AG04450 (cell line): ENCODE data around the gene MPHOSPH6. TPM values are rescaled to one million over a fixed set of nuclear protein-coding genes. Genes with fewer than 3 reads are reported as not detected.
A peak's percentile ranks its signal among the peaks of the same experiment; 100 is the strongest.
"Not testable (repeated sequence)": the region's sequence is repeated elsewhere in the genome, so short reads cannot be mapped to it uniquely, and the experiment has no call there.

ENCODE experiments used
- CTCF ChIA-PET: fragments of 300-600, 350-600 bp; formaldehyde crosslinking; extraction: SDS; loops from one replicate; lab custom pipeline; 2022; ENCODE audit warnings: antibody characterized with exemption, inconsistent platforms; lab: Charles Lee
- POLR2A ChIA-PET: fragments of 350-600 bp; formaldehyde crosslinking; extraction: SDS; loops from one replicate; lab custom pipeline; 2021; ENCODE audit warnings: antibody characterized with exemption, inconsistent platforms; lab: Yijun Ruan, JAX
- DNase-seq: peaks from one replicate; pipeline ENCODE4 v3.0.0-alpha.2; 2011; ENCODE audit warnings: low read depth, low spot score
- H3K27ac ChIP-seq: one replicate; pipeline ENCODE4 v1.5.1; 2012; ENCODE audit warnings: low read depth, low read length, control low read depth
- H3K27me3 ChIP-seq: one replicate; pipeline ENCODE4 v1.6.0; 2012; ENCODE audit warnings: low read length; ENCODE audit not compliant: control insufficient read depth, insufficient read depth
- H3K4me3 ChIP-seq: 2 replicates; pipeline ENCODE4 v1.5.1; 2011; ENCODE audit warnings: mild to moderate bottlenecking, low read depth, low read length, control low read depth
- H3K9me3 ChIP-seq: 2 replicates; pipeline ENCODE4 v1.5.1; 2012; ENCODE audit warnings: low read length; ENCODE audit not compliant: control insufficient read depth, insufficient read depth
- CTCF ChIP-seq: IDR thresholded peaks from 2 replicates; pipeline ENCODE4 v1.5.1; 2011; ENCODE audit warnings: low read depth, low read length, control low read depth, inconsistent platforms
- polyA minus RNA-seq: library from RNA; depleted of rRNA, polyadenylated mRNA; stranded (reverse); fragments of >200 nt; gene quantifications from 2 replicates; pipeline ENCODE4 v1.2.3, GENCODE V29; 2011; rRNA and poly(A)+ RNA removed
- polyA plus RNA-seq: library from polyadenylated mRNA; depleted of rRNA; stranded (reverse); fragments of >200 nt; gene quantifications from 2 replicates; pipeline ENCODE4 v1.2.3, GENCODE V29; 2011; rRNA removed

MPHOSPH6 gene
- polyA plus RNA-seq (22.3 and 36.7 TPM in 2 replicates), polyA minus RNA-seq (6.3 and 10.1 TPM in 2 replicates)

GRCh38 chr16:82169861-82170845, at the start of gene MPHOSPH6:
MPHOSPH6 (minus strand) TSS chr16:82170224; CDS start chr16:82170175, 49 bp downstream.
- peak within 1 kb of the TSS; percentile 81 for H3K4me3 ChIP-seq
- peaks cover 8% of the 10 kb centered on the region for H3K27me3 ChIP-seq
- H3K27ac ChIP-seq: peak within 1 kb of the TSS; percentile 83
- ChIA-PET CTCF (interaction anchor here (0.8 kb wide), 1 partner anchor 60 kb away, joined by 4 read pairs; no protein-coding TSS in a partner anchor), POLR2A (interaction anchor here (0.6 to 1.2 kb wide), 4 partner anchors 28 to 856 kb away, joined by 3 to 4 read pairs (median 3); partner anchors contain the start of gene GAN)
- peak; percentile 69 for DNase-seq
- no peak for TF ChIP-seq CTCF
- no peaks in the 10 kb centered on the region; the same call in 1 of the 2 replicates for H3K9me3 ChIP-seq

- Histone ChIP-seq H3K4me3 (no peak overlapping the region), H3K27me3 (peaks cover 6% of the 10 kb centered on the region), H3K27ac (no peak overlapping the region), H3K9me3 (no peaks in the 10 kb centered on the region)
- DNase-seq: no peak
- no peak for TF ChIP-seq CTCF
- CTCF ChIA-PET: interaction anchor here (1.7 kb wide), 1 partner anchor 11 kb away, joined by 6 read pairs; no protein-coding TSS in a partner anchor
- POLR2A ChIA-PET: no interaction called here
Observed at GRCh38 chr16:82219298-82219697, 49.3 kb upstream of the MPHOSPH6 start.

GRCh38 chr16:82209314-82209713, 39.3 kb upstream of the MPHOSPH6 start:
- POLR2A ChIA-PET, CTCF ChIA-PET, H3K27ac ChIP-seq: not testable (repeated sequence)

GRCh38 chr16:82203198-82203597, 33.2 kb upstream of the MPHOSPH6 start:
- TF ChIP-seq CTCF: no peak
- no peak for DNase-seq
- Histone ChIP-seq H3K27me3 (peaks cover 3% of the 10 kb centered on the region), H3K4me3 (no peak overlapping the region), H3K27ac (no peak overlapping the region), H3K9me3 (no peaks in the 10 kb centered on the region)
- ChIA-PET CTCF (no interaction called here), POLR2A (no interaction called here)

More at GRCh38 chr16:82209314-82209713, 39.3 kb upstream of the MPHOSPH6 start:
- not testable (repeated sequence) for H3K4me3 ChIP-seq, H3K9me3 ChIP-seq, H3K27me3 ChIP-seq, DNase-seq

- Histone ChIP-seq H3K27me3 (peaks cover 4% of the 10 kb centered on the region), H3K27ac (no peak overlapping the region), H3K9me3 (no peaks in the 10 kb centered on the region), H3K4me3 (no peak overlapping the region)
- ChIA-PET CTCF (interaction anchor here (1.2 to 1.5 kb wide), 2 partner anchors 28 to 62 kb away, joined by 3 read pairs; no protein-coding TSS in a partner anchor), POLR2A (no interaction called here)
- no peak for DNase-seq
- TF ChIP-seq CTCF: no peak
Observed at GRCh38 chr16:82201926-82202325, 31.9 kb upstream of the MPHOSPH6 start.
